ENCODE data around the gene MTMR3.
"Not testable (repeated sequence)": the region's sequence is repeated elsewhere in the genome, so short reads cannot be mapped to it uniquely, and the experiment has no call there.

The MTMR3 gene

DNA sequence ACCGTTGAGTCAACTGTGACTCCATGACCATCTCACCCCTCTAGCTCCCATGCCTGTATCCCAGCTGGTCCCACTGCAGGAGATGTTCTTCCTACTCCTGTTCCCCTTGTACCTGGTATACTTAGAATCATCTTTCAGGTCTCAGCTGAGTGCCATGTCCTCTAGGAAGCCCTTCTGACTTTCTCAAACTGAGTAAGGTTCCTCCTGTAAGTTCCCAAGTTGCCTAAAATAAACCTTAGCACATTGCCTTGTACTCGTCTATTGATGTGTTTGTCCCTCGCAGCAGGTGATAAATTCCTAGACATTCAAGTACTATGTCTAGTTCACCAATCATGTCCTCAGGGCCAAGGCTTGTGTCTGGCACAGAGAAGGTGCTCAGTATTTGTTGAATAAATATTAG lies 26.5 kb upstream of the MTMR3 start:
- DNase-seq (ENCODE audit: low read depth): no peak
- TF ChIP-seq, protein P1, sequence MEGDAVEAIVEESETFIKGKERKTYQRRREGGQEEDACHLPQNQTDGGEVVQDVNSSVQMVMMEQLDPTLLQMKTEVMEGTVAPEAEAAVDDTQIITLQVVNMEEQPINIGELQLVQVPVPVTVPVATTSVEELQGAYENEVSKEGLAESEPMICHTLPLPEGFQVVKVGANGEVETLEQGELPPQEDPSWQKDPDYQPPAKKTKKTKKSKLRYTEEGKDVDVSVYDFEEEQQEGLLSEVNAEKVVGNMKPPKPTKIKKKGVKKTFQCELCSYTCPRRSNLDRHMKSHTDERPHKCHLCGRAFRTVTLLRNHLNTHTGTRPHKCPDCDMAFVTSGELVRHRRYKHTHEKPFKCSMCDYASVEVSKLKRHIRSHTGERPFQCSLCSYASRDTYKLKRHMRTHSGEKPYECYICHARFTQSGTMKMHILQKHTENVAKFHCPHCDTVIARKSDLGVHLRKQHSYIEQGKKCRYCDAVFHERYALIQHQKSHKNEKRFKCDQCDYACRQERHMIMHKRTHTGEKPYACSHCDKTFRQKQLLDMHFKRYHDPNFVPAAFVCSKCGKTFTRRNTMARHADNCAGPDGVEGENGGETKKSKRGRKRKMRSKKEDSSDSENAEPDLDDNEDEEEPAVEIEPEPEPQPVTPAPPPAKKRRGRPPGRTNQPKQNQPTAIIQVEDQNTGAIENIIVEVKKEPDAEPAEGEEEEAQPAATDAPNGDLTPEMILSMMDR (IDR thresholded peaks at IDR 0.05; ENCODE audit: low read depth, low read length, missing control alignments): no peak
- H3K4me3 ChIP-seq (ENCODE audit: low read depth, low read length): no peak overlapping the region

DNA sequence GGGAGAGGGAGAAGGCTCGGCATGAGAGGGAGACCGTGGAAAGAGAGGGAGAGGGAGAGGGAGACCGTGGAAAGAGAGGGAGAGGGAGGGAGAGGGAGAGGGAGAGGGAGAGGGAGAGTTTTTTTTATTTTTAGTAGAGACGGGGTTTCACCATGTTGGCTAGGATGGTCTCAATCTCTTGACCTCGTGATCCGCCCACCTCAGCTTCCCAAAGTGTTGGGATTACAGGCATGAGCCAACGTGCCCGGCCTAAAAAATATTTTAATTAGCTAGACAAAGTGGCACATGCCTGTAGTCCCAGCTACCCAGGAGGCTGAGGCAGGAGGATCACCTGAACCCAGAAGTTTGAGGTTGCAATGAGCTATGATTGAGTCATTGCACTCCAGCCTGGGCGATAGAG lies 23.9 kb upstream of the MTMR3 start:
- not testable (repeated sequence) for DNase-seq (ENCODE audit: low read depth); H3K4me3 ChIP-seq (ENCODE audit: low read depth, low read length)

DNA sequence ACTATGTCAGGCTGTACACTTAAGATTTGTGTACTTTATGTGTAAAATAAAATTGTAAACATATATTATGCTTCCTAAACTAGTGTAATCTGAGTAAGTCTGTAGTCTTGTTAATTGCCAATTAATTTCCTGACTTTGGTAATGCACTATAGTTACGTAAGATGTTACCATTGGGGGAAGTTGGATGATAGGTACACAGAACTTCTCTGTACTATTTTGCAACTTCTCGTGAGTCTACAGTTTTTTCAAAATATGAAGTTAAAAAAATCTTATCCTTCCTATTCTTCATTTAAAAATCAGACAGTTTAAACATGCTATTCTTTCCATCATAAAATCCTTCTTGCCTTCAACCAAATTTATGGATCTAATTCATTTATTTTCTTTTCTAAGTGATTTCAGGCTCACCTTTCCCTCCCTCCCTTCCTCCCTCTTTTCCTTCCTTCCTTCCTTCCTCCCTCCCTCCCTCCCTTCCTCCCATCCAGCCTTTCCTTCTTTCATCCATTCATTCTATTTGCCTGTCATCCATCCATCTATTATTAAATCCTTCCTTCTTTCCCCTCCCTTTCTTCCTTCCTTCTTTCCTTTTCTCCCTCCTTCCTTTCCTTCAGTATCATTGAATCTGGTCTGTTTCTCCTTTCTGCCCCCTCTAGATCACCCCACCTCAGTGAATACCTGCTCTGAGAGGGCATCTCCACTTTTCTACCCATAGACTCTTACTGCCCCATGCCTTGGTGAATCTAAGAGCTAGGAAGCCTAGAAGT lies 22.8 kb upstream of the MTMR3 start:
- no peak for DNase-seq (ENCODE audit: low read depth)
- H3K4me3 ChIP-seq (ENCODE audit: low read depth, low read length): no peak overlapping the region
- TF ChIP-seq, protein P1 (IDR thresholded peaks at IDR 0.05; ENCODE audit: low read depth, low read length, missing control alignments): no peak

DNA sequence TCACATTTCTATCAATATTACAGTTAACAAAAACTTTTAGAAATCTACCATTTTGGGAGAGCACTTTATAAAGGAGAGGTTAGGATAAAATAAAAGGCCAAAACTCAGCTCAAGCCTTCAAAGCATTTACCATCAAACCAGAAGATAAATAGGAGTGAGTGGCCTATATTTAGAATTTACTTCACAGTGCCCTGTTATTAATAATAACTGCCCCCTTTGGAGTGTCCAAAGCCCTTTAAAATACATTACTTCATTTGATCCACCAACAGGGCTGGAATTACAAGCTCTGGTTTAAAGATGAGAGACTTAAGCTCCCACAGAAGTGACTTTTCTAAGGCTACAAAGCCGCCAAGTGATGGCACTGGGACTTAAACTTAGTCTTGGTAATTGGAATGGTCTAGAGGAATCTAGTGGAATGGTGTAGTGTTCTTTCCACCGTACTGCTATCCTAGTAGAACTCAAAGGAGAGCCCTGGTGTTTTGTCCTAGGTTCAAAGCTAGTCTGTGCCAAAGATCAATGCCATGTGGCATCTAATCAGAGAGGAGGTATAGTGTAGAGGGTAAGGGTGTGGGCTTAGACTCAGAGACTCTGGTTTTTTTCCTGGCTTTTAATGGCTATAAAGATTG lies 21.2 kb upstream of the MTMR3 start:
- TF ChIP-seq, protein P1 (IDR thresholded peaks at IDR 0.05; ENCODE audit: low read depth, low read length, missing control alignments): no peak
- DNase-seq (ENCODE audit: low read depth): no peak
- no peak overlapping the region for H3K4me3 ChIP-seq (ENCODE audit: low read depth, low read length)

DNA sequence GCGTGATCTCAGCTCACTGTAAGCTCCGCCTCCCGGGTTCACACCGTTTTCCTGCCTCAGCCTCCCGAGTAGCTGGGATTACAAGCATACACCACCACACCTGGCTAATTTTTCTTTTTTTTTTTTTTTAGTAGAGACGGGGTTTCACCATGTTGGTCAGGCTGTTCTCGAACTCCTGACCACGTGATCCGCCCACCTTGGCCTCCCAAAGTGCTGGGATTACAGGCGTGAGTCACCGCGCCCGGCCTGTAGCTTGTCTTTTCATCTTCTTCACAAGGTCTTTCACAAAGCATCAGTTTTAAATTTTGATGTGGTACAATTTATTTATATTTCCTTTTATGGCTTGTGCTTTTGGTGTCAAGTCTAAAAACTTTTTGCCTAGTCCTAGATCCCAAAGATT lies 17.4 kb upstream of the MTMR3 start:
- not testable (repeated sequence) for DNase-seq (ENCODE audit: low read depth); H3K4me3 ChIP-seq (ENCODE audit: low read depth, low read length)

DNA sequence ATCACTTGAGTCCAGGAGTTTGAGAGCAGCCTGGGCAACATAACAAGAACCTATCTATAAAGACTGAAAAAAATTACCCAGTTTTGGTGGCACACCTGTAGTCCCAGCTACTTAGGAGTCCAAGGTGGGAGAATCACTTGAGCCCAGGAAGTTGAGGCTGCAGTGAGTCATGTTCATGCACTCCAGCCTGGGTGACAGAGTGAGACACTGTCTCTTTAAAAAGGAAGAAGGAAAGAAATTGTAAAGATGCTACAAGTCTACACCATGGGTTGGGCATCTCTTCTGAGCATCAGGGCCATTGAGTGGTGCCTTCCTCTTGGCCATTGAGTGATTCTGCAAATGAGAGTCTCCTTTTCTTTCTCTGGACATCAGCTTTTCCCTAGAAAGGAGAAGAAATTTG lies 15.7 kb upstream of the MTMR3 start:
- TF ChIP-seq, protein P1 (IDR thresholded peaks at IDR 0.05; ENCODE audit: low read depth, low read length, missing control alignments): no peak
- H3K4me3 ChIP-seq (ENCODE audit: low read depth, low read length): no peak overlapping the region
- DNase-seq (ENCODE audit: low read depth): no peak

DNA sequence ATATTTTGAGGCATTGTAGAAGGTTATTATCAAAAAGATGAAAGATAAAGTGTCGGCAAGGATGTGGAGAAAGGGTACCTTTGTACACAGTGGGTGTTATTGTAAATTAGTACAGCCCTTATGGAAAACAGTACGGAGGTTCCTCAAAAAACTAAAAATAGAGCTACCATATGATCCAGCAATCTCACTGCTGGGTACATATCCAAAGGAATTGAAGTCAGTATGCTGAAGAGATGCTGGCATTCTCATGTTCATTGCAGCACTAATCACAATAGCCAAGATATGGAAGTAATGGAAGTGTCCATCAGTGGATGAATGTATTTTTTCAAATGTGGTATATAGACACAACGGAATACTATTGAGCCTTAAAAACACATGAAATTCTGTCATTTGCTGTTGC lies 15.1 kb upstream of the MTMR3 start:
- no peak overlapping the region for H3K4me3 ChIP-seq (ENCODE audit: low read depth, low read length)
- TF ChIP-seq, protein P1 (IDR thresholded peaks at IDR 0.05; ENCODE audit: low read depth, low read length, missing control alignments): no peak
- DNase-seq (ENCODE audit: low read depth): no peak

DNA sequence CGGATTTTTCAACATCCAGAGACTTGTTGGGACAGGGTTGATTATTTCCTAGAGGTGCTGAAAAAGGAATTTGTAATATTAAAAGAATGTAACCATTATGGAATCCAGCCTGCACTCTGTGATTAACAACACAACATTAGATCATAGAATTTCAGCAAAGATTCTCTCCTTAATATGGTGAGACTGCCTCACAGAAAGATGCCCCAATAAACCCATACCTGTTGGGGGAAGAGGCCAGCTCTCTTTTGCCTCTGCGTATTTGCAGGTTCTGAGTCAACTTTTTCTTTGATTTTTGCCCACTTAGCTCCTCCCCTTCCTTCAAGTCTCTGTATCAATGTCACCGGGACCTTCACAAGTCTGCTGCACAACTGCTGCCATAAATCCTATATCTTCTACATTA lies 12.4 kb upstream of the MTMR3 start:
- TF ChIP-seq, protein P1 (IDR thresholded peaks at IDR 0.05; ENCODE audit: low read depth, low read length, missing control alignments): no peak
- no peak for DNase-seq (ENCODE audit: low read depth)

More for the DNA sequence above, 12.4 kb upstream of the MTMR3 start:
- H3K4me3 ChIP-seq (ENCODE audit: low read depth, low read length): no peak overlapping the region

Data from GM12864 (cell line).